Uterus (tissue), 2 donors: Measurements from ENCODE around the gene HM13.

Experiments
- CTCF ChIP-seq, 4 experiments: fragments of 200-600 bp in 2 of 4; fragments of 450-650 bp in 2 of 4; sonication (generic) in 2 of 4; IDR thresholded peaks; one replicate each; pipeline ENCODE4 v1.5.1; 2016 to 2019; ENCODE audit warnings: antibody characterized with exemption in 4 of 4, mild to moderate bottlenecking in 2 of 4, moderate library complexity in 1 of 4
- POLR2A ChIP-seq, 2 donors: fragments of 450-650 bp; IDR thresholded peaks; one replicate each; pipeline ENCODE4 v1.6.1; 2016; ENCODE audit warnings: antibody characterized with exemption in 2 of 2, mild to moderate bottlenecking in 1 of 2, moderate library complexity in 1 of 2

DNA sequence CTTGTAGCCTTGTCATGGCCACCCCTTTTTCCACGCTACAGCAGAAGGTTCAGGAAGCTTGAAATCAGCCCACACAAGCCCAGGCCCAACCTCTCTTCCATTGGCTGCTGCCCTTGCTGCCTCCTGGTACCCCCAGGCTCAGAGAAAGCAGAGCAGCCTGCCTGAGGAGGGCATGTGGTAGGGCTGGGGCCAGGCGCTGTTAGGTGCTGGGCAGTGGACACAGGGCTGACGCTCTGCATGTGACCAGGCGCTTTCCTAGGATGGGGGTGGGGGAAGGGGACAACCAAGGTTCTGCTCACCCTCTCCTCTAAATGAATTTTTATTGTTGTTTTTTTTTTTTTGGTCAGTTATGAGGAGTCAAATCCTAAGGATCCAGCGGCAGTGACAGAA lies 54.5 kb downstream of the HM13 start:
- TF ChIP-seq CTCF (IDR thresholded peaks at IDR 0.05): no peak
- no peak for TF ChIP-seq POLR2A (IDR thresholded peaks at IDR 0.05)
